ENCODE results near the gene CMTM4.
A peak's percentile ranks its signal among the peaks of the same experiment; 100 is the strongest.
"Not testable (repeated sequence)": the region's sequence is repeated elsewhere in the genome, so short reads cannot be mapped to it uniquely, and the experiment has no call there.

CMTM4 gene

DNA sequence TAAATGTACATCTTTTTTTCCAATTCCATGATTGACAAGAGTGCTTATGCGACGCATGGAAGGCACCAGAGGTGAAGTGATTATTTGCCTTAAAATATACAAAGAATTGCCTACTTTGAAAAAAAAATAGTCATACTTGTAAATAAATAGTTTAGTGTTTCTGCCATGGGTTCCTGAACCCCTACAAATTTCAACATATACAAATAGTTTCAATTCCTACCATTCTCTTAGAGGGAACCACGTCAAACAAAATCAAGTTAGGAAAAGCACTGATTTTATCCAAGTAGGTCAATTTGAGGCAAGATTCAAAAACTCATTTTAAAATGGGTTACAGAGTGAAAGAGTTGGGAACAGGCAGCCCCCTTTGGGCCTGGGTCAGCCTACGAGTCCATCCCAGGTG, 80.4 kb downstream of the CMTM4 start:
- DNase-seq (ENCODE audit: low read depth): no peak

DNA sequence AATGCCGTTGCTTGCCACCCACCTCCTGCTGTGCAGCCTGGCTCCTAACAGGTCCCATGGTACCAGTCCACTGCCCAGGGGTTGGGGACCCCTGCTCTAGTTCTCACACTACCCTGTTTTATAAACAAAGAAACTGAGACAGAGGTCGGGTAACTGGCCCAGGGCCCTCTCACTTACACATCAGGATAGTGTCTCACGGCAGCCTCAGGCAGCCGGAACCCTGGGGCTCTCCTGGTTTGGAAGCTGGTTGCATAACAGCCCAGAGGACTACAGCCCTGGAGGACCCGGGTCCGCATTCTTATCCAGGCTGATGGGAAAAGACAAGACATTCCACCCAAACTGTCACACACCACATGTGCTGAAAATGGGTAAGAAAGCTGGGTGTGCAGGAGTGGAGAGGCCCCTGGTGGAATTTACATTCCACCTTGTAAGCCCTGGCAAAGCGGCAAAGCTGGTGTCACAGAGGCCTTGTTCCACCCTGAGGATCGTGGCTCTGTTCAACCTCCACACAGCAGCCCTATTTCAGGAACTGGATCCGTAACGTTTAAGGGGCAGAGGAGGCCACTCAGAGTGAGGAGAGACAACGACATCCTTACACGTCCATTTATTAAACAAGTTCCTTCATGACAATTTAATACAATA, 82.3 kb downstream of the CMTM4 start:
- no peak for DNase-seq (ENCODE audit: low read depth)

DNA sequence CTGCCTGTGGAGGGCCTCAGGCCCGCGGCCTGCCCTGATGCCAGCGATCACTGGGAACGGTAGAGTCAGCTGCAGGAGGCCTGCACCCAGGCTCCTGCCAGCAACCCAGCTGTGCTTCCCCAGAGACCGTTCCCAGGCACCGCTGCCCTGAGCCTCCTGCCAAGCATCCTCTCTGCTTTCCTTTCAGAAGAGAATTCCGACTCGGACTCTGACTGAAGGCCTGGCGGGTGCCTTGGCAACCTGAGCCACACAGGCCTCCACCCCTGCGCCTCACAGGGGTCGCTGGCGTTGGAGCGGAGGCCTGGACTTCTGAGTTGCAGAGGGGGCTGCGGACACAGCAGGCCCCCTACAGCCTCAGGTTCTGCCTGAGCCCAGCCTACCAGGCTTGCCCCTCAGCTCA, 84.1 kb downstream of the CMTM4 start:
- DNase-seq (ENCODE audit: low read depth): no peak

DNA sequence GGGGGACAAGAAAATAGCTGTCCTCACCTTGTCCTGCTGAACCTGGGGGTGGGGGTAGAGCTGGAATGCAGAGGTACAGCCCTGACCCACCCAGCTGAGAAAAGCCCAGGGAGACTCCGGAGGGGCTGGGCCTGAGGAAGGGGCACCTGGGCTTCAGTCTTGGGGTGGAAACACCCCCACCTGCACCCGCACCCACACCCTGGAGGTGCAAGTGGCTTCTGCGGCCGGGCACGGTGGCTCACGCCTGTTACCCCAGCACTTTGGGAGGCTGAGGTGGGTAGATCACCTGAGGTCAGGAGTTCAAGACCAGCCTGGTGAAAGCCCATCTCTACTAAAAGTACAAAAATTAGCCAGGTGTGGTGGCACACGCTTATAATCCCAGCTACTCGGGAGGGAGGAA, 84.6 kb downstream of the CMTM4 start:
- DNase-seq (ENCODE audit: low read depth): not testable (repeated sequence)

DNA sequence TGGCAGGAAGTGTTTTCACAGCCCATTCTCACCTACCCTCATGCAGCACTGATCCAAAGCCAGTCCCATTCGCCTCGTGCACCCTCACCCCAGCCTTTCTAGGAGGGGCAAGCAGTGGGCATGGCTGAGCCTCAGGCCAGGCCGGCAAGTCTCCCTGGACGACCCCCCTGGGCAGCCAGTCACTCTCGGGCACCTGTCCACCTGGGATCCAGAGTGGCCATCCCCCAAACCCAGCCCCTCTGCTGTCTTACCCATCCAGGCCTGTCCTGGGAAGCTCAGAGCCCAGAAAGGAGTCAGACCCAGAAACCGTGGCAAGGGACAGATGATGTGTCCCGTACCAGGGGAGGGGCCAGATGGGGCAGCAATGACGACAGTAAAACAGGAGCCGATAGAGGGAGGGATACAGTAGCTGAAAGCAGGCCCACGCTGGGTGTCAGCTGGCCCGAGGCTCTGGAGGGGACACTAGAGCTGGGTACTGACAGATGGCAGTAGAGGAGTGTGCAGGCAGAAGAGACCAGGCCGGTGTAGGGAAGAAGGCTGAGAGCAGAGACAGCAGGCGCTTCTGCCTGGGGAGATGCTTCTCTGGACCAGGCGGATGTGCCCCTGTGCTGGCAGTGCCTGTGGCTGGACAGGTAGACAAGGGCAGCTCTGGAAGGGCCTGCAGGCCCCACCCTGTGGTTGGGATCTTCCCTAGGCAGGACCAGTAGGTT, 86.3 kb downstream of the CMTM4 start:
- no peak for DNase-seq (ENCODE audit: low read depth)

DNA sequence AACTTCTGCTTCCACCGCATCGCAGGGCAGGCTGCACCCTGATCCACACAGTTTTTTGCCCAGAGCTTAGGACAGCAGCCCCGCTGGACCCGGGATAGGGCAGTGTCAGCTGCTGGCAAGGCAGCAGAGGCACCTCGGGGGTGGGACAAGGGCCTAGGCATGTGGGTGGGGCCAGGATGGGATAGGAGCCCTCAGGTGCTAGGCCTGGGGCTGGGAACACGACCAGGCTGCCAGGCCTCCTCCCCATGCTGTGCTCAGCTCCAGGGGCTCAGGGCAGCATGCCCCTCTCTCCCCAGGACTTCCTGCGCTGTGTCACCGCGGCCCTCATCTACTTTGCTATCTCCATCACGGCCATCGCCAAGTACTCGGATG, 87.4 kb downstream of the CMTM4 start:
- no peak for DNase-seq (ENCODE audit: low read depth)

DNA sequence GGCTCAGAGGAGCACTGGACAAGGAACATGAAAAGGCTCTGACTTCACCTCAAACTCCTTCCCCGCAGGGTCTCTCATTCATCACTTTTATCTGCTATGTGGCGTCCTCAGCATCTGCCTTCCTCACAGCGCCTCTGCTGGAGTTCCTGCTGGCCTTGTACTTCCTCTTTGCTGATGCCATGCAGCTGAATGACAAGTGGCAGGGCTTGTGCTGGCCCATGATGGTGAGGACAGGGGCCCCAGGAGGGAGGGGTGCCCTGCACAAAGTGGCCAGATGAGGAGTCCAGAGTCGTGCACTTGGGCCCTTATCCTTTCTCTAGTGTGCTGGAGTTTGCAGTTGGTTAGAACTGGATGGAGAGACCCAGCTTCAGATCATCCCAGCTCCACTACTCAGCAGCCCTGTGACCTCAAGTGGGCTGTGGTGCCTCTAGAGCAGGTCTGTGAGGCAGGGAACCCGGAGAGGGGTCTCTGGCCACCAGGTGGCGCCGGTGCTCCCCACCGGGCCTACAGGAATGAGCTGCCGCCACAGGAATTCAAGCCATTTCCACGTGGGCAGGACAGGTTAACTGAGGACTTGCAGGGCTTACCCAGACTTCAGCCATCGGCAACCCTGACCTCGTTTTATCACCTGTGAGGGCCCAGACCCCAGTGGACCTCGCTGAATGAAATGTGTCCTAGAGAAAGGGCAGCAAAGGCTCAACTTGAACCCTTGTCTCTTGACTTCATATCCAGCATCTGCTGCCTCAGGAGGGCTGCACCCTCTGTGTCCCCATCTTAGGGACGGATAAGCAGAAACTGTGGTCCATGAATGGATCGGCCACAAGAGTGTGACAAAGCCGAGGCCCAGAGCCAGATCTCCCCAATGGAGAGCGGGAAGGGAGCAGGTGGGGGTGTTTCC, 88.1 kb downstream of the CMTM4 start:
- DNase-seq (ENCODE audit: low read depth): peak; percentile 34

DNA sequence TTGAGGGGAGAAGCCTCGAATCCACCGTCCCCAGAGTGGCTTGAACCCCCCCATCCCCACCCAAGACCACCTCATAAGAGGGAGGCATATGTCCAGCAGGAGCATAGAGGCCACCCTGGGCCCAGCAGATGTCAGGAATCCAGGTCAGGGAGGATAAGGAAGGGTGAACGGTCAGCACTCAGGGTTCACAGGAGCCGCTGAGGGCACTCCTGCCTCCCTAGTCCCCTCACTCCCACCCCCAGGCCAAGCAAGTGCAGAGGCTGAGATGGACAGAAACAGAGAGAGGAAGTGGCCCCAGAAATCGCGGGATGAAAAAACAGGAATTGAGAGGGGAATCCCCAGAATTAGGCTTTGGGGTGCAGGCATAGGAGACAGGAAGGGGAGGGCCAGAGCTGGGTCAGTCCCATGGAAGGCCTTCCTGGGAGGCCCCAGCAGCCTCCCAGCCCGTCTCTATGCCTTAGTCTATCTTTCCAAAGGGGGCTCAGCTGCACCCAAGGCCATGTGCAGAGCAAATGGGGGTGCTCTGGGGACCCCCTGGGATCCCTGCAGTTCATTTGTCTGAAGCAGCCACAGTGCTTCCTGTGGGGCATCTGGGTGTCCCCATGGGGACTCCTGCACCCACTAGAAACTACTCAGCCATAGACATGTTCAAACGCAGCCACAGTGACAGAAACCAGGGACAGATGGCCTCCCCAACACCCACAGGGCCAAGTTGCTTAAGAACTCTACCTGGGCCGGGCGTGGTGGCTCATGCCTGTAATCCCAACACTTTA, 90.4 kb downstream of the CMTM4 start:
- no peak for DNase-seq (ENCODE audit: low read depth)

DNA sequence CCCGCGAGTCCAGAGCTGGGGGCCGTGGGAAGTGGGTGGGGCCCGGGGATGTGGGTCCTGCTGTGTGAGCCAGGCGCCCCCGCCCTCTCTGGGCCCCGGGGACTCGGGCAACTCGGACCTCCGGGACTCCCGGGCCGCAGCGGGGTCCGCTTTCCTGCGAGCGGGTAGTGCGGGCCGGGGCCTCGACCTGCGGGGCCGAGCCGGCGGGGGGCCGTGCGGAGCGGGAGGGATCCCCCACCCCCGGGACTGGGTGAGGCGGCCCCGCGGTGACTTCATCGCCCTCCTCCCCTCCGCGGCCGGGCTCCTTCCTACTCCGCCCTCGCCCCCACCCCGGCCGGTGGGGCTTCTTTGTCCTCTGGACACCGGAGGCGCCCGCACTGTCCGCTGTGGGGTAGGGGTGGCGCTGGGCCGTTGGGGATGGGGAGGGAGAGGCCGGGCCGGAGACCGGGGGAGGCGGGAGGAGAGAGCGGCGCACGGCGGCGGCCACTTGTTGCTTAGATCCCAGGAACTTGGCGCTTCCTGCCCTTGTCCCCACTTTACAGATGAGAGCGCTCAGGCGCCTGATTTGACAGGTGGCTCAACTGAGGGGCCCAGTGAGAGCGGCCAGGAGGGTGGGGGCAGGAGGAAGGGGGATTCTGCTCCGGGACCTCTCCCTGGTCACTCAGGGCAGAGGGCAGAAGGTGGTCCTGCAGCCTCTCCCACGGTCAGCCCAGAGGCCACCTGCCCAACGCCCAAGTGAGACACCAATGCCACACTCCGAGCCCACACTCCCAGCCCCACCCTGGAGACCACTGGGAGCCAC, 91.2 kb downstream of the CMTM4 start:
- DNase-seq (ENCODE audit: low read depth): no peak

DNA sequence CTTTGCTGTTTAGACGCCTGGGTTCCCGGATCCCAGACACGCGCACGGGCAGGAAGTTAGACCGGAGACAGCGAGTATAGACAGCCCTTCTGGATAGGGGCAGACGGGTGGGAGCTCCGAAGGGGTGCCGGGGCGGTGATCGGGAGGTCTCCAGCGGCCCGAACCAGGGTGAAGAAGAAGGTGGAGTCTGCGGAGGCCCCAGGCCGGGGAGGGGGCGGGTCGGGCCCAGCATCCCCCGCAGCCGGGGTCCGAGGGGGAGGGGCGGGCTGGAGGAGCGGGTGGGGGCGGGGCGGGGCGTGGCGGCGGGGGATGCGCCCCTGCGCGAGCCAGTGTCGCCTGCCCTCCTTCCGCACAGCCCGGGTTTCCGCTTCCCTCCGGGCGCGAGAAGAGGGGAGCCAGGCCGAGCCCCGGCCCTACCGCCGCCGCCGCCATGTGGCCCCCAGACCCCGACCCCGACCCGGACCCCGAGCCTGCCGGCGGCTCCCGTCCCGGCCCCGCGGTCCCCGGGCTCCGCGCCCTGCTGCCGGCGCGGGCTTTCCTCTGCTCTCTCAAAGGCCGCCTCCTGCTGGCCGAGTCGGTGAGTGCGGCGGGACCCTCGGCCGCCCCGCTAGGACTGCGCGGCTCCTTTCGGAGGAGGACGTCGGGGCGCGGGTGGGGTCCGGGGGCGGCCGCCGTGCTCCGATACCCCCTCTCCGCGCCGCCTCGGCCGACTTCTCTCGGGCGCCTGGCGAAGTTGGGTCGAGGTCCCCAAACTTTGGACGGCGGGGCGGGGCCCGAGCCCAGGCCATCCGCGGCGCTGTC, 92.0 kb downstream of the CMTM4 start, which contains the start of gene CMTM3:
TSS of gene CMTM3 (plus strand) at position 329 of the 801 bp plus-strand sequence. CDS start at position 431, 102 bp downstream.
- no peak for DNase-seq (ENCODE audit: low read depth)

DNA sequence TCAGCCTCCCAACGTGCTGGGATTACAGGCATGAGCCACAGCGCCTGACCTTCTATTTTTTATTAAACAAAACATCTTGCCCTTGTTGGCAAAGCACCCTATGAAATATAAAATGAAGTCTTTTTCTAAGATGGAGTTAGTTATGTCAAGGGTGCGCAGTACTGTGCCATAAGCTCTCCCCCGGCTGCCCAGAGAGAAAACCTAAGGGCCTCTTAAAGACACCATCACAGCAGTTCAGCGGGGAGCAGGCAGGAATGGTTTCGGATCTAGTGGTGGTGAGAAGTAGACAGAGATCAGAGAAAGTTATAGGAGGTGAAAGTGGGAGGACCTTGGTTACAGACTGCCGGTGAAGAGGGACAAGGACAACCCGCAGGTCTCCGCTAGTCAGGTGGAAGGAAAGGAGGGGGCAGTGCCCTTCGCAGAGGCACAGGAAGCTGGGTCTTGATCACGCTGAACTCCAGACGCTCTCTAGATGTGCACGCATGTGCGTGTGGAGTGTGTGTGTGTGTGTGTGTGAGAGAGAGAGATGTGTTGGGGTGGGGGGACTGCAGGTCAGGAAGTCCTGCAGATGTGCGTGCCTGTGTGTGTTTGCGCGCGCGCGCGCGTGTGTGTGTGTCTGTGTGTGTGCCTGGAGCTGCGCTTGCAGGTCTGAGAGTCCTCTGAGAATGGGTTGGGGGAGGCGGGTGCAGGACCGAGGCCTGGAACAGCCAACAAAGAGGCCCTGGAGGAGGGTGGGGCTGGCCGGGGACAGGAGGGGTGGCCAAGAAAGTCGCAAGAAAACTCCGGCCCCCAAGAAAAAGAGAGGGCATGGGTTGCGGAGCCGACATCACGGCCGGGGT, 92.8 kb downstream of the CMTM4 start:
- no peak for DNase-seq (ENCODE audit: low read depth)

DNA sequence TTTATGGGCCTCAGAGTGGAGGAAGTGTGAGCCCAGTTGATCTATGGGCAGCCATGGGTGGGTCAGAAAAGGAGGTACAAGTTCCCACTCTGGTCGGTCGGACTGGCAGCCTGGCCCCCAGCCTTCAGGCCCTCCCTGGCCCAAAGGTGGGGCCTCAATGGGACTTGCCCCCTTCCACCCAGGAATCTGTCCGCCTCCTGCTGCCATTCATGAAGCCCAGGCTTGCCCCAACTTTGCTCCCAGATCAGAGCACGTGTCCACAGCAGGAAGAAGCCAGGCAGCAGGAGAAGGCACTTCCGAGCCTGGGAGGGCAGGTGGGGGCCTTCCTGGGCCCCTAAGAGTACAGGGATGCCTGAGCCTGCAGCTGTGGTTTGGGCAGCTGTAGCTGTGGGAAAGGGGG, 95.1 kb downstream of the CMTM4 start:
- no peak for DNase-seq (ENCODE audit: low read depth)

DNA sequence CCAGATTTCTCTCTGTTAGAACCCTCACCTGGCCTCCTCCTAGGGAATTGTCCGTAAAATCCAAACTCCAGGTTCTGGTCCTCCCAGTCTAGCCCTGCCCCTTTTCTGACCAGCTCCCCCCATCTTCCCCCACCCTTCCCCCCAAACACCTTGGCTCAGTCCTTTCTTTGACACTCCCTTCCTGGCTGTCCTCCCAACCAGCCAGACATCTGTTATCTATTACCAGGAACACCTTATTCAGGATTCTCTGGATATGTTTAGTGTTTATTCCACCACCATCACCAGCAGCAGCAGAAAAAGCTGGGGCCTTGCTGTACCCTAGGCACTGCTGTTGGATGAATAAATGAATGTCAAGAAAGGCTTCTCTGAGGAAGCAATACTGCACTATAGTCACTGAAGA, 96.1 kb downstream of the CMTM4 start:
- DNase-seq (ENCODE audit: low read depth): no peak

DNA sequence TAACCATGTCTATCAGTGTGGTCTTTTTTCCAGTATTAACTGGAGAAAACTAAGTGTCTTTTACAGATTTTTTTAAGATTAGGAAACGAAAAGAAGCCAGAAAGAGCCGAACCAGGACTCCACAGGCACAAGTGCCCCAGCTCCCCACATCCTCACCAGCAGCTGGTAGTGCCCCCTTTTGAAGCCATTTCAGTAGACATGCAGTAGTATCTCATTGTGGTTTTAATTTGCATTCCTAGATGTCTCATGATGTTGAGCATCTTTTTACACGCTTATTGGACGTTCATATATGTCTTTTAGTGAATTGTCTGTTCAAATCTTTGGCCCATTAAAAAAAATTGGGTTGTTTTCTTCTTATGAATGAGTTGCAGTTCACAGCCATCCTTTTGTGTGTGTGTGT, 96.8 kb downstream of the CMTM4 start:
- DNase-seq (ENCODE audit: low read depth): no peak

DNA sequence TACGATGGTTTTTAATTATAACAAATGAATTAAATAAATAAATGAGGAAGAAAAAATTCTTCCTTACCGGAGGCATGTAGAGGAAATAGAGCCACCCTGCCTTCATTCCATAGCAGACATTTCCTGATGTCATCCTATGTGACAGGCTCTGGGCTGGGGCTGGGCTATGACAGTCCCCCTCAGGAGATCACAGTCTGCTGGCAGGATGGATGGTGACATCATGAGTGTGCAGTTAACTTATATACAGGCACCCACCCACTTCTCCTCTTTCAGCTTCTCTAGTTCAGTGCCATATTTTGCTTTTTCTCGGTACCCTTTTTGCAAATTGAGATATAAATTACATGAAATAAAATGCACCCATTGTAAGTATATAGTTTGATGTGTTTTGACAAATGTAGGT, 98.4 kb downstream of the CMTM4 start:
- no peak for DNase-seq (ENCODE audit: low read depth)

DNA sequence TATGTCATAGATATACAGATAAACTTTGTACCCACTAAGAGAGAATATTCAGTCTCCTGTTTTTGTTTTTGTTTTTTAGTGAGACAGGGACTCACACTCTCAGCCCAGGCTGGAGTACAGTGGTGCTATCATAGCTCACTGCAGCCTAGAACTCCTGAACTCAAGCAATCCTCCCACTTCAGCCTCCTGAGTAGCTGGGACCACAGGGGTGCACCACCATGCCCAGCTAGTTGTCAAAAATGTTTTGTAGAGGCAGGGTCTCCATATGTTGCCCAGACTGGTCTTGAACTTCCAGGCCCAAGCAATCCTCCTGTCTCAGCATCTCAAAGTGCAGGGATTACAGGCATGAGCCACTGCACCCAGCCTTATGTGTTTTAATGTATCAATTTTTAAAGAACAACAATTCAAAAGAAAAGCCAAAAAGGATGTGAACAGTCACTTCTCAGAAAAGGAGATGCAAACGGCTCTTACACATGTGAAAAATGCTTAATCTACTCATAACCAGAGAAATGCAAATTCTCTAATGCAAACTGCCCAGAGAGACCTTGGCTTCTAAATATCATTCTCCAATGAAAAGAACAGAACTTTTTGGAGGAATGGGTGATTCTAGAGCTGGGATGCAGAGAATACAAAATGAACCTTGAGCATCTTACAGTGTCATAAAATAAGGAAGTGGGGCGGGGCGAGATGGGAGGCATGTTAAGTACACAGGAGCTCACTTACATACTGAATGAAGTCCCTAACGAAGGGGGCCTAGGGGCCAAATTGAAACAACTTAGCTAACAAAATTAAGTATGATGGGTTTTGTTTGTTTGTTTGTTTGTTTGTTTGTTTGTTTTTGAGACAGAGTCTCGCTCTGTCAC, 99.3 kb downstream of the CMTM4 start:
- DNase-seq (ENCODE audit: low read depth): no peak

DNA sequence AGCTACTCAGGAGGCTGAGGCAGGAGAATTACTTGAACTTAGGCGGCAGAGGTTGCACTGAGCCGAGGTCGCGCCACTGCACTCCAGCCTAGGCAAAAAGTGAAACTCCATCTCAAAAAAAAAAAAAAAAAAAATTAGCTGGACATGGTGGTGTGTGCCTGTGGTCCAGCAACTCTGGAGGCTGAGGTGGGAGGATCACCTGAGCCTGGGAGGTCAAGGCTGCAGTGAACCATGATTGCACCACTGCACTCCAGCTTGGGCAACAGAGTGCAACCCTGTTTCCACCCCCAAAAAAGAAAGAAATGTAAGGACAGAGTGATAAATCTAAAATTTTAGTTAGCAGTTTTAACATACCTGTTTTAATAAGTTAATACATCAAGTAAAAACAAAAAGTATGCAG, 100.0 kb downstream of the CMTM4 start:
- not testable (repeated sequence) for DNase-seq (ENCODE audit: low read depth)

DNA sequence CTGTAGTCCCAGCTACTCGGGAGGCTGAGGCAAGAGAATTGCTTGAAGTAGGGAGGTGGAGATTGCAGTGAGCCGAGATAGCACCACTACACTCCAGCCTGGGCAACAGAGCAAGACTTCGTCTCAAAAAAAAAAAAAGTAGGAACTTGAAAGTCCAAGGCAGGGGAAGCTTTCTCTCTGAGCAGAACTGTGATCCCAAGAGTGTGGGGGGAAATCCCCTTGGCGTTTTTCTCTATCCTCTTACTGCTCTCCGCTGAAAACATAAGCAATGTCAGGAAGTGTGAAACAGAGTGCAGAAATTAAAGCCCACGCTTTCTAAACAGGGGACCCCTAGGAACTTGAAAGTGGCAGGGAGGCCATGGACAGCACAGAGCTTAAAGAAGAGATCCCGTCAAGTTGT, 101.8 kb downstream of the CMTM4 start:
- no peak for DNase-seq (ENCODE audit: low read depth)

DNA sequence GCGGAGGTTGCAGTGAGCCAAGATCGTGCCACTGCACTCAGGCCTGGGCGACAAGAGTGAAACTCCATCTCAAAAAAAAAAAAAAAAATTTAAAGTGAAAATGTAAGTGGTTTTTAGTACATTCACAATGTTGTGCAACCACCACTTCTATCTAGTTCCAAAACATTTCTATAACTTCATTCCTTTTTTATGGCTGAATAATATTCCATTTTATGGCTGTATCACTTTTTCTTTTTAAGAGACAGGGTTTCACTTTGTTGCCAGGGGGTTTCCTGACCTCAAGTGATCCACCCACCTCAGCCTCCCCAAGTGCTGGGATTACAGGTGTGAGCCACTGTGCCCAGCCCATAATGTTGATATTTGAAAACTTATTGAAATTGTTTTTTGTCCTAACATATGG, 103.7 kb downstream of the CMTM4 start:
- no peak for DNase-seq (ENCODE audit: low read depth)

All from GM04503 (cell line).